Measurements from ENCODE around the gene GDE1.
"Not testable (repeated sequence)": the region's sequence is repeated elsewhere in the genome, so short reads cannot be mapped to it uniquely, and the experiment has no call there.

Gene GDE1, protein sequence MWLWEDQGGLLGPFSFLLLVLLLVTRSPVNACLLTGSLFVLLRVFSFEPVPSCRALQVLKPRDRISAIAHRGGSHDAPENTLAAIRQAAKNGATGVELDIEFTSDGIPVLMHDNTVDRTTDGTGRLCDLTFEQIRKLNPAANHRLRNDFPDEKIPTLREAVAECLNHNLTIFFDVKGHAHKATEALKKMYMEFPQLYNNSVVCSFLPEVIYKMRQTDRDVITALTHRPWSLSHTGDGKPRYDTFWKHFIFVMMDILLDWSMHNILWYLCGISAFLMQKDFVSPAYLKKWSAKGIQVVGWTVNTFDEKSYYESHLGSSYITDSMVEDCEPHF

DNA sequence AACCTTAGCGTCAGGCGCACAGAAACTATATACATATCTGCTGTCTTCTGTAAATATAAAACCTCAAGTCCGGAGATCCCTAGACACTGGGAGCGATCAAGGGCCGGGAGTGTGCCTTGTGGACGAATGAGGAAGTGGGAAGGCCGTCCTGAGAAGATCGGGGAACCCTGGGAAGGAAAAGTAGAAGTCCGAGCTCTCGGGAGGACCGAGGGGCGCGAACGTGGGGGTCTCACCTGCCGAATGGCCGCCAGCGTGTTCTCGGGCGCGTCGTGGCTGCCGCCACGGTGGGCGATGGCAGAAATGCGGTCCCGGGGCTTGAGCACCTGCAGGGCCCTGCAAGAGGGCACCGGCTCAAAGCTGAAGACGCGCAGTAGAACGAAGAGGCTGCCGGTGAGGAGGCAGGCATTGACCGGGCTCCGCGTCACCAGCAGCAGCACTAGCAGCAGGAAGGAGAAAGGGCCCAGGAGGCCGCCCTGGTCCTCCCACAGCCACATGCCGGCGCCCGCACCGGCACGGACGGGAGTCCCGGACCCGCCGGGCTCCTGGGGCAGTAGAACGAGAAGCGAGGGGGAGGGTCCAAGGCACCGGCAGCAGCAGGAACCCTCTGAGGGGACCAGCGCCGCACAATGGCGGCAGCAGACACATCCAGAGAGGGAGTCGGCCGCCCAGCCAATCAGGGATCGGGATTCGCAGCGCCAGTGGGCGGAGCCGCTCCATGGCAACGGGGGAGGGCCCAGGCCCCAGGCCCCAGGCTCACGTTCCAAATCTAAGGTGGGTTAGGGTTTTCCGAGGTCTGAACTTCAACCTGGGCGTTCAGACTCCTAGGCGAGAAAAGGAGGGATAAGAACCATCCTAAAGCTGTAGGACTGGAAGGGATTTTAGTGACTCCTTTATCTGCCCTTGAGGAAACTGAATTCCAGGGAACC lies at the start of gene GDE1:
Gene GDE1 (minus strand): TSS at position 628 of the 926 bp plus-strand sequence. CDS start 134 bp downstream, at position 494.
- peak; percentile 49 for DNase-seq (ENCODE audit: low read depth, low spot score)

DNA sequence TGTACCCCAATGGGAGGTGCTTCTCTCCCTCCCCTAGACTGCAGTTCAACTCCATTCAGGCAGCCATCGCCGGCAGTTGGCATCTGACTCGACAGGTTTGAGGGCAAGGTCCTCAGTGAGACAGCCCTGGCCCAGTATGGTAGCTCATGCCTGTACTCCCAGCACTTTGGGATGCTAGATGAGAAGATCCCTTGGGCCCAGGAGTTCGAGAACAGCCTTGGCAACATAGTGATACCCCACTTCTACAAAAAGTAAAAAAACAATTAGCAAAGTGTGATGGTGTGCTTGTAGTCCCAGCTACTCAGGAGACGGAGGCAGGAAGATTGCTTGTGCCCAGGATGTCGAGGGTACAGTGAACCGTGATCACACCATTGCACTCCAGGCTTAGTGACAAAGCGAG lies 45.7 kb upstream of the GDE1 start:
- DNase-seq (ENCODE audit: low read depth, low spot score) = no peak

DNA sequence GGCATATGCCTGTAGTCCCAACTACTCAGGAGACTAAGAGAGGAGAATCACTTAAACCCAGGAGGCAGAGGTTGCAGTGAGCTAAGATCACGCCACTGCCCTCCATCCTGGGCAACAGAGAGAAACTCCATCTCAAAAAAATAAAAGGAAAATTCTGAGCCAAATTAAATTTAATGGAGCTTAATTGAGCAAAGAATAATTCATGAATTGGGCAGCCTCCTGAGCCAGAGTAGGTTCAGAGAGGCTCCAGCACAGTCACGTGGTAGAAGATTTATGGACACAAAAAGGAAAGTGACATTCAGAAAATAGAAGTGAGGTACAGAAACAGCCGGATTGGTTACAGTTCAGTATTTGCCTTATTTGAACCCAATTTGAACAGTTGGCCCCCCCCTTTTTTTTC lies 44.5 kb upstream of the GDE1 start:
- DNase-seq (ENCODE audit: low read depth, low spot score) = no peak

- no peak for DNase-seq (ENCODE audit: low read depth, low spot score)
Measured at GRCh38 chr16:19563377-19563776, 41.5 kb upstream of the GDE1 start.

DNA sequence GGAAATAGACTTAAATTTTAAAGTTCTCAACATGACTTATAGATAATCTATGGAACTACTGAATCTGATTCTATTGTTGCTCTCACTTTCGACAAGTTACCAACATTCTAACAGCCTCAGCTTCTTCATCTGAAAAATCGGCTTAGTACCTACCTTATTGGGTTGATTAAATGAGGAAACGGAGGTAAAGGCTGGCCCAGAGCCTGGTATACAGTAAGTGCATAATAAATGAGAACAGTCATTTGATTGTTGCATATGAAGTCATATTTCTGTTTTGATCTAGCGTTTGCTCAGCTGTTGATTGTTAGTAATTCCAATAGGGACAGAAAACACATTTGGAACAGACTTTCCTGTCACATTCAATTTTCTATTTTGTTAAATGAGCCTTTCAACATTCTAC lies 38.2 kb upstream of the GDE1 start:
- DNase-seq (ENCODE audit: low read depth, low spot score) = no peak

DNA sequence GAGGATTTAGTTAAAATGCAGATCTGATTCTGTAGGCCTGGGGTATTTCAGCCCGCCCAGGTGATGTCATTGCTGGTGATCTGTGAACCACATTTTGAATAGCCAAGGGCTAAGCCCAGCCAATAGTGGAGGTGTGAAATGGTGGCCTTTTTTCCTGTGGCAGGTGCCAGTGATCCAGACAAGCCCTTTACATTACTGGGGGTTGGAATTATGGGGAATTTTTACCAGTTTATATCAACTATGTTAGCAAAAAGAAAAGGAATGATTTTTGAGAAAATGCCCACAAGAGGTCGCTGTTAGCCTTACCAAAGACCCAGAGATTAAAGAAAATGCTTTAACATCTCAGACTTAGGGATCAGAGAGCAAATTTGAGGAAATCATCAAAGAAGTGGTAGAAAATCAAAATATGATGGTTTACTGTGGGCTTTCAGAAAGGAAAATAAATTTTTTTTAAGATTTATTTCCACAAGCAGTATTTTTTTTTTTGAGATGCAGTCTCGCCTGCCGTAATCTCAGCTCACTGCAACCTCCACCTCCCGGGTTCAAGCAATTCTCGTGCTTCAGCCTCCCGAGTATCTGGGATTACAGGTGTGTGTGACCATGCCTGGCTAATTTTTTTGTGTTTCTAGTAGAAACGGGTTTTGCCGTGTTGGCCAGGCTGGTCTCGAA lies 37.5 kb upstream of the GDE1 start:
- peak; percentile 44 for DNase-seq (ENCODE audit: low read depth, low spot score)

DNA sequence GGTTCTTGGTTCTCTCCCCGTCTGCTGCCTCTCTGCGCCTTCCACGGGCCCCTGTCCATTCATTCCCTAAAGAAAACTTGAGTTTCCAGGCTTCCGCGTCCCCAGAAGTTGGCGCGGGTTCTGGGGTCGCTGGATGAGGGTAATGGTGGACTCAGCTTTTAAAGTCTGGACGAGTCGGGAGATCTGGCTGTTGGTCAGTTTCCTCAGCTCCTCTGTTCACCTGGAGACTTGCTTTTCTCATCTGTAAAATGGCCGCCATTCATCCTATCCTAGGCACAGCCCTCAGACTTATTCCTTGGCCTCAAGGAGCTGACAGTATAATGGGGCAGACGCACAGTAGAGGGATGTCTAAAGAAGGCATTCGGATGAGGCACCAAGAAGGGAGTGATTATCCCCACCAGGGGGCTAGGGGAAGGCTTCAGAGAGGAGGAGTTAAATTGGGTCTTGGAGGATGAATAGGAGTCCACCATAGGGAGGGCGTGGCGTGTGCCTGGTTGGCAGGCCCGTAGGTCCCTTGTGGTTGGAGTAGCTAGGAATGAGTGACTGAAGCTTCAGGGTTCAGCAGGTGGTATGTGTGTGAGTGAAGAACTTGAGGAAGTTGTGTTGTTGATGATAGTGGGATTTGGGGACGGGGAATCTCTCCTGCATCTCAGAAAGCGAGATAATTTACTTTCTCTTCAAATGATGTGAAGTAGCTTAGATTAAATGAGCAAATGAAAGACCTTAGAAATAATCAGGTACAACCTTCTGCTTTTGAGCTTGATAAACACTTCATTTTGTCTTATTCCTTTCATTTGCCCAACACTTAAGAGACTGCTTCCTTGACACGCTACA lies 34.3 kb upstream of the GDE1 start:
- DNase-seq (ENCODE audit: low read depth, low spot score) = no peak

DNA sequence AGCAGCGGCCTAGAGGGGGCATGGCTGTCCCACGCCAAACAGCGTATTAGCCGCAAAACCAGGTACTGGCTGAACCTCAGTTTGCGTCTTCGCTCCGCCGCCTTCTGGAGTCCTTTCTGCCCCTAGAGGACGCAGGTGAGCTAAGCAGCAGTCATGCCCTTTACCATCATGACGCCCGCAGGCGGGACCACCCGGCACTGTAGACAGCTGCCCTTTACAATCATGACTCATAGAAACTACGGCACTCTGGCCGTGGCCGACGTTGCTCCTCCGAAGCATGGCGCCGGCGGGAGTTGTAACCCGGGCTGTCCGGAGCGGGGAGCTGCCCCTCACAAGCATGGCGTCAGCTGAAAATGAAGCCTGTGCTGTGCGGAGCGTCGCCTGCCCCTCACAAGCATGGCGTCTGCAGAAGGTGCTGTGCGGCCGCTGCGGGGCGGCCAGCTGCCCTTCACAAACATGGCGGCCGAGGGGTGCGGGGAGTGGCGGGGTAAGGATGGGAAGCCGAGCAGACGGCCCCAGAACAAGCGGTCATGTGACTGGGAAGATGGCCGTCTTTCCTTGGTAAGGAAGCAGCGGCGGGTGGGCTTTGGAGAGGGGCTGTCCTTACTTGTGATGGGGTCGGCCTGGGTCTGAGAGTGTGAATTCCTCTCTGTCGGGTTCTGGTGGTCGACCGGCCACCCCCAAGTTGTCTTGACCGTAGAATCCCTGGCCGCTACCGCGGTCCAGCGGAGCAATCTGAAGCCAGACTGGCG lies 33.5 kb upstream of the GDE1 start, which contains the start of gene VPS35L:
Gene VPS35L (plus strand): TSS at position 518 of the 752 bp plus-strand sequence. CDS start 27 bp downstream, at position 545.
- peak; percentile 97 for DNase-seq (ENCODE audit: low read depth, low spot score)

- DNase-seq (ENCODE audit: low read depth, low spot score) = no peak
Measured at GRCh38 chr16:19549673-19550072, 27.8 kb upstream of the GDE1 start.

DNA sequence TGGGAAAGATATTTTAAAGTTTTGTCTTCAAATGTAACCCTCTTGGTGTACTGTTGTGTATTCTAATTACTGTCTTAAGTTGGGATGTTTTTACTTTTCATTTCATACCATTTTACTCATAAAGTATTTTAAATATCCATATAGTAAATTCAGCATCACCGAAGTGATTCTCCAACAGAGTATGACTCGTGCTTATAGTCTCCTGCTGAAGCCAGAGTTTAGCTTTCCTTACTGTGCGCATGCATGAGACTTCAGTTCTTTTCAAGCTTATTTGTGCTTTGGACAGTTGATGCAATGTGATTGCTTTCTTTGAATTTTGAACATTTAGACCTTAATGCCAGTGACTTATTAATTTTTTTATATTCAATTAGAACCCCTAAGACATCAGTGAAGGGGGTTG lies 26.2 kb upstream of the GDE1 start:
- no peak for DNase-seq (ENCODE audit: low read depth, low spot score)

DNA sequence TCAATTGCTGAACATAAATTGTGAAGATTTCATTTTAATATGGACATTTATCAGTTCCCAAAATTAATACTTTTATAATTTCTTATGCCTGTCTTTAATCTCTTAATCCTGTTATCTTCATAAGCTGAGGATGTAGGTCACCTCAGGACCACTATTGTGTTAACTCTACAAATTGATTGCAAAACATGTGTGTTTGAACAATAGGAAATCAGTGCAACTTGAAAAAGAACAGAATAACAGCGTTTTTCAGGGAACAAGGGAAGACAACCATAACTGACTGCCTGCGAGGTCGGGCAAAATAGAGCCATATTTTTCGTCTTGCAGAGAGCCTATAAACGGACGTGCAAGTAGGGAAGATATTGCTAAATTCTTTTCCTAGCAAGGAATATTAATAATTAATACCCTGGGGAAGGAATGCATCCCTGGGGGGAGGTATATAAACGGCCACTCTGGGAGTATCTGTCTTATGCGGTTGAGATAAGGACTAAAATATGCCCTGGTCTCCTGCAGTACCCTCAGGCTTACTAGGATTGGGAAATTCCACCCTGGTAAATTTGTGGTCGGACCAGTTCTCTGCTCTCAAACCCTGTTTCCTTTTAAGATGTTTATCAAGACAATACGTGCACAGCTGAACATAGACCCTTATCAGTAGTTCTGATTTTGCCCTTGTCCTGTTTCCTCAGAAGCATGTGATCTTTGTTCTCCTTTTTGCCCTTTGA lies 21.5 kb upstream of the GDE1 start:
- DNase-seq (ENCODE audit: low read depth, low spot score) = not testable (repeated sequence)

DNA sequence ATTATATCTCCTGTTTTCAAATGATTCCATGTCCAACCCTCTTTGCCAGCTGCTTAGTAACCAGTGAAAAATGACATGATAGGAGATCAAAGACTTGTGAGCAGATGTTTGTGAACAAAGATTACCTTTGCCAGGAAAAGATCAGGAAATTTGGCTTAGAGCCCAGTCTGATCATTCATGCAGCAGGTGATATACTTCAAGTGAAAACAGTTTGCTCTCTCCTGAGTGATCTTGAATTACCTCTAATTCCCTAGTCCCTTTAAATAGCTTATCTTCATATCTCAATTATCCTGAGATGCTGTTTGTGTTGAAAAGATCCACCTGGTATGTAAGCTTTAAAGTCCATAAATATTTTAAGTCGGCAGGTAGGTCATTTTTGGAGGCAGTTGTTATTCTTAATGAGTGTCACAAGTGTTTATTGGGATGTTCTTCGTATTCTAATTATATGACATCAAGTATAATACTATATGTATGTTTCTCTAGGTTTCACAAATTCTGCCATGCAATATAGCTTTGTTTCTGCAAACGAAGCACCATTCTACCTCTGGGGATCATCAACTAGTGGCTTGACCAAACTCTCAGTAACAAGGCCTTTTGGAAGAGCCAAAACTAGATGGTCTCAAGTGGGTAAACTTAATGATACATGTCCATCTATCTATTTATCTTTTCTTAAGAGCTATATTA lies 20.4 kb upstream of the GDE1 start:
- no peak for DNase-seq (ENCODE audit: low read depth, low spot score)

- DNase-seq (ENCODE audit: low read depth, low spot score) = no peak
Measured at GRCh38 chr16:19540241-19540970, 18.5 kb upstream of the GDE1 start.

GRCh38 chr16:19532601-19533000 lies 10.7 kb upstream of the GDE1 start:
- DNase-seq (ENCODE audit: low read depth, low spot score) = no peak

DNA sequence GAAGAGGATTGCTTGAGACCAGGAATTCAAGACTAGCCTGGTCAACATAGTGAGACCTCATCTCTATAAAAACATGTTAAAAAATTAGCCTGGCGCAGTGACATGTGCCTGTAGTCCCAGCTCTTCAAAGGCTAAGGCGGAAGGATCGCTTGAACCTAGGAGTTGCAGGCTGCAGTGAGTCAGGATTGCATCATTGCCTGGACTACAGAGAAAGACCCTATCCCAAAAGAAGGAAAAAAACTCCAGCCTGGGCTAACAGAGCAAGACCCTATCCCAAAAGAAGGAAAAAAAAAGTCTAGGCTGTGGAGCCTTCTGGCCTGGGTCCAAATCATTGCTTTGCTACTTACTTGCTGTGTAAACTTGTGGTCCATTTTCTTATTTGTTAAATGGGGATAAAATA lies 6.8 kb upstream of the GDE1 start:
- DNase-seq (ENCODE audit: low read depth, low spot score) = no peak

- no peak for DNase-seq (ENCODE audit: low read depth, low spot score)
Measured at GRCh38 chr16:19527161-19527560, 5.3 kb upstream of the GDE1 start.

- DNase-seq (ENCODE audit: low read depth, low spot score) = no peak
Measured at GRCh38 chr16:19525385-19525723, 3.5 kb upstream of the GDE1 start.

DNA sequence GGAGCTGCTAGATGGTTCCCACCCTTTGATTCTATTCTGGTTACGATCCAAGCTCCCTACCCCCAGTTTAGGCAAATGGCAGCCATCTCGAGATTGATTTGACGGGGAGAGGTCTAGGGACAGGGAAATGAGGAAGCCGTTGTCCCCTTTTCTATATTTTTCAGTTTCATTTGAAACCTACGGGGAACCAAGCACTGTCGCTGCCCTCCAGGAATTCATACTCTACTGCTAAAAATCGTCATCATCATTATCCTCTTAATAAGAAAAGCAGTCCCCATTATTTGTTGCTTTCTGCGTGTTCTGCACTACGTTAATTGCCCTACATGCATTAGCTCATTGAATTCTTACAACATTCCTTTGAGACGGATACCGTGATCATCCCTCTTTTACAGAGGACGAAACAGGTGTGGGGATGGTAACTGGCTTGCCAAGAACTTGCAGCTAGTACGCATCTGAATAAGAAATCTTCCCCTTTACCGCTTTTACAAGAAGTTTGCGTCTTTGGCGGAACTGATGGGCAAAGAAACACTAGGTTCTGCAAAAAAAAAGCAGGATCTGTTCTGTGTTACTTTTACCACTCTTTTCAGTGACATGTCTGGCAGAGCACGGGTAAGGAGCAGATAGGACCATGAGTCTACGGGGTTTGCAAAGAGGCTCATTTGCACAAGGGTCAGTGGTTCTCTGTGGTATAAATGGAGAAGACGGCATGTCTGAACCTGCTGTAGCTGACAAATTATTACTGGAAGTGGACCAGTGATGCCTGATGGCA lies 2.9 kb upstream of the GDE1 start:
- DNase-seq (ENCODE audit: low read depth, low spot score) = no peak
